Measurements from ENCODE around the gene BEND5. TPM values are rescaled to one million over a fixed set of nuclear protein-coding genes. Genes with fewer than 3 reads are reported as not detected.

BEND5 gene
- total and polyA plus RNA-seq, 12 donors, result 1.2 to 9.1 (median 4.3) TPM

DNA sequence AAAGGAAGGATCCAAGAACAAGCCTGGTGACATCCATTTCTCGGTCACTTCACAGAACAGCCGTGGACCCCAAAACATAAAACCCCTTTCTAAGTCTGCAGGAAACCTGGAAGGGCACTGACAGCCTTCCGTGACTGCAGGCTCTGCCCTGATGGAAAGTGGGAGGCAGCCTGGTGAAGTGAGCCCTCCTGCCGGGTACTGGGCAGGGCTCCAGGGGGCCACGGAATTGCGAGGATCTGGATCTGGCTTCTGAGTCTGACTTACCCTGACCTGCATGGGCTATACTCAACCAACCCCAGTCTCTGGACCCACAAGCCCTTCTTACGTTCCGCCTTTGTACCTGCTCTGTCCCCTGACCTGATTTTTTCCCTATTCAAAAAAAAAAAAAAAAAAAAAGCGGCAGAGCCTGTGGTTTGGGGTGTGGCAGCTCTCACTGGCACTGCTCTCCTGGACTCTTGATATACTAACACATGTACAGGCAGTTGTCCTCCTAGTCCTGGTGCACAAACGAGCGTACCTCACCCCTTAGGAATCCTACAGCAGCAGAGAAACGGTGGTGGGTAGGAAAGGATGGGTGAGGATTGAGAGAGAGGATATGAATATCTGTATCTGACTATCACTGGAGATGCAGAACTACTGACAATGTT lies 82.9 kb downstream of the BEND5 start:
- intact Hi-C loops (cut with DNase I), result loop anchor here in 2 of 10 donors (10.0 kb wide), 1 partner anchor 119 kb away; no protein-coding TSS in a partner anchor
- TF ChIP-seq, protein P1, sequence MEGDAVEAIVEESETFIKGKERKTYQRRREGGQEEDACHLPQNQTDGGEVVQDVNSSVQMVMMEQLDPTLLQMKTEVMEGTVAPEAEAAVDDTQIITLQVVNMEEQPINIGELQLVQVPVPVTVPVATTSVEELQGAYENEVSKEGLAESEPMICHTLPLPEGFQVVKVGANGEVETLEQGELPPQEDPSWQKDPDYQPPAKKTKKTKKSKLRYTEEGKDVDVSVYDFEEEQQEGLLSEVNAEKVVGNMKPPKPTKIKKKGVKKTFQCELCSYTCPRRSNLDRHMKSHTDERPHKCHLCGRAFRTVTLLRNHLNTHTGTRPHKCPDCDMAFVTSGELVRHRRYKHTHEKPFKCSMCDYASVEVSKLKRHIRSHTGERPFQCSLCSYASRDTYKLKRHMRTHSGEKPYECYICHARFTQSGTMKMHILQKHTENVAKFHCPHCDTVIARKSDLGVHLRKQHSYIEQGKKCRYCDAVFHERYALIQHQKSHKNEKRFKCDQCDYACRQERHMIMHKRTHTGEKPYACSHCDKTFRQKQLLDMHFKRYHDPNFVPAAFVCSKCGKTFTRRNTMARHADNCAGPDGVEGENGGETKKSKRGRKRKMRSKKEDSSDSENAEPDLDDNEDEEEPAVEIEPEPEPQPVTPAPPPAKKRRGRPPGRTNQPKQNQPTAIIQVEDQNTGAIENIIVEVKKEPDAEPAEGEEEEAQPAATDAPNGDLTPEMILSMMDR (IDR thresholded peaks at IDR 0.05), result no peak
- H3K9me3 ChIP-seq, result no peaks in the 10 kb centered on the region
- H3K4me1 ChIP-seq, result no peaks in the 10 kb centered on the region
- no peak for ATAC-seq
- H3K27ac ChIP-seq, result no peak overlapping the region
- H3K4me3 ChIP-seq, result no peak overlapping the region
- no peak for DNase-seq
- WGBS, 2 donors, result 67% methylated on average over 12 of the region's 12 CpGs
- no peaks in the 10 kb centered on the region for H3K36me3 ChIP-seq
- H3K27me3 ChIP-seq, result peaks cover 0 to 51% (median 16%) of the 10 kb centered on the region in 7 donors

DNA sequence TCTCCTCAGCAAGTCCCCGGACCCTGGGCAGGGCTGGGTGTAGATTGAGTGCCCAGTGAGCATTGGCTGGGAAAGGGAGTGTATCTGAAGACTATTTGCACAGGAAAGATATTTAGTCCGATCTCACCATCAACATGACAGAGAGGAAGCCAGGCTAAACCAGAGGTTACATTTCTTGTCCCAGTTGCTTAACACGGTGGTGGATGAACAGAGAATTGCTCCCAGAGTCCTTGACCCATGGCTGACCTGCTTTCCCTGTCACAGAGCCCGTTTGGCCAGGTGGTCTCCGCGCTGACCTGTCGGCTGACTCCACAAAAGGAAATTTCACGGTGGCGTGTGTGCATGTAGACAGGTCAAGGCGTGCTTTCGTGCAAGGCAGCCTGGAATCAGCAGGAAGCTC lies 83.5 kb downstream of the BEND5 start:
- H3K9me3 ChIP-seq, result no peaks in the 10 kb centered on the region
- H3K4me3 ChIP-seq, result no peak overlapping the region
- no peaks in the 10 kb centered on the region for H3K4me1 ChIP-seq
- DNase-seq (no peak), ATAC-seq (no peak)
- no peaks in the 10 kb centered on the region for H3K36me3 ChIP-seq
- intact Hi-C loops (cut with DNase I), result loop anchor here in 2 of 10 donors (10.0 kb wide), 1 partner anchor 118 kb away; no protein-coding TSS in a partner anchor
- peaks cover 0 to 47% (median 16%) of the 10 kb centered on the region in 7 donors for H3K27me3 ChIP-seq
- 71 to 72% methylated on average over 11 of the region's 11 CpGs for WGBS, 2 donors
- TF ChIP-seq, protein P1 (IDR thresholded peaks at IDR 0.05), result no peak
- H3K27ac ChIP-seq, result no peak overlapping the region

DNA sequence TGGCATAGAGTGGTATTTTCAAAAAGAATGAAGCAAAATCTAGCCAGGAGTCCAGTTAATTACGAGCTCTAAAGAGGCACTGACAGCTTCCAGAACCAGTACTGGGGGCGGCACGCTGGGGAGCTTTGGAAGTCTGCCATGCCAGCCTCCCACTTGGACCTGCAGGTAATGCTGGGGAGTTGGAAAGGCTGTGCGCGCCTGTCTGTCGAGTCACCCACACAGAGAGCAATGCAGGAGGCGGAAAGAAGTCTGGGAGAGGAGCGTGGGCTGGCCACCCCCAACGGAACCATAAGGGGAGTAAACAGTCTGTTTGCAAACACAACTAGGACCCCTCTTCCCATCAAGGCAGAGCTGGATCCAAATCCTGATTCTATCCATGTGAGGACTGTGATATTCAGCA lies 84.5 kb downstream of the BEND5 start:
- TF ChIP-seq, protein P1 (IDR thresholded peaks at IDR 0.05), result no peak
- ATAC-seq (no peak), DNase-seq (no peak)
- Histone ChIP-seq H3K27me3 (peaks cover 0 to 45% (median 16%) of the 10 kb centered on the region in 7 donors), H3K4me1 (no peaks in the 10 kb centered on the region), H3K9me3 (no peaks in the 10 kb centered on the region), H3K4me3 (no peak overlapping the region), H3K36me3 (no peaks in the 10 kb centered on the region), H3K27ac (no peak overlapping the region)
- intact Hi-C loops (cut with DNase I), result loop anchor here in 2 of 10 donors (10.0 kb wide), 1 partner anchor 117 kb away; no protein-coding TSS in a partner anchor
- 67 to 76% methylated on average over 9 of the region's 9 CpGs for WGBS, 2 donors

DNA sequence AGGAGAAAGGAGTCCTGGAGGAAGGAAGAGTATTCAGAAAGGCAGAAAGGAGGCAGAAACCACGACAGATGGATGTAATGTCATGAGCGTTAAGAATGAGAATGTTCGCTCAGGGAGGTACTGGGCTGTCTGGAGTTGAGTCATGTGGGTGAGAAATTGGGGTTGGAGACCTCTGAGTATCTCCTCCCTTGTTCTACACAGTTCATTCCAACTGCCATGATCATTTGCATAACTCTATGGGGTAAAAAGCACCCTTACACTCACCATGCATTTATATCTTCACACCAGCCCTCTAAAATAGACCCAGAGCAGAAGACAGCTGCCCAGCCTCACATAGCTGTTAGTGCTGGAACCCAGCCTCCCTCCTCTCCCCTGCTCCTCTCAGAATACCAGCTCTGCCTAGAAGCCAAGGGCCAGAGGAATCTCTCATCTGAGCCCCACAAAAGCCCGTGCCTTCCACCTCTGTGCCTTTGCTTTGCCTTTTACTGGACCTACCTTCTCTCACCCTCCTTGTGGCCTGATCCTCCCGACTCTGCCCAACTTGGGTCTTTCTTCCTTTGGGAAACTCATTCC lies 85.2 kb downstream of the BEND5 start:
- TF ChIP-seq, protein P1 (IDR thresholded peaks at IDR 0.05), result no peak
- H3K27me3 ChIP-seq, result peaks cover 0 to 41% (median 16%) of the 10 kb centered on the region in 7 donors
- no peak overlapping the region for H3K27ac ChIP-seq
- intact Hi-C loops (cut with DNase I), result loop anchor here in 2 of 10 donors (10.0 kb wide), 1 partner anchor 117 kb away; no protein-coding TSS in a partner anchor
- DNase-seq (no peak), ATAC-seq (no peak)
- H3K9me3 ChIP-seq, result no peaks in the 10 kb centered on the region
- WGBS, 2 donors, result 74 to 82% methylated on average over 5 of the region's 5 CpGs
- no peaks in the 10 kb centered on the region for H3K4me1 ChIP-seq
- no peaks in the 10 kb centered on the region for H3K36me3 ChIP-seq
- no peak overlapping the region for H3K4me3 ChIP-seq

All from heart right ventricle (tissue), 16 donors.